H1 (cell line): ENCODE data around the gene OSM.

ENCODE experiments used
- BRCA1 ChIP-seq: IDR thresholded peaks from 2 replicates; pipeline ENCODE4 v1.6.1; 2012; ENCODE audit warnings: low read depth, low read length, improper control_type of control experiment
- EGR1 ChIP-seq: IDR thresholded peaks from 2 replicates; pipeline ENCODE4 v1.6.1; 2011; ENCODE audit warnings: low read depth, low read length, borderline replicate concordance
- EZH2 ChIP-seq: fragments of 200-600 bp; sonication (generic); IDR thresholded peaks from 2 replicates; pipeline ENCODE4 v1.7.1; 2012; ENCODE audit warnings: low read depth, mild to moderate bottlenecking, moderate library complexity, low read length, inconsistent platforms; ENCODE audit not compliant: severe bottlenecking
- GABPA ChIP-seq: IDR thresholded peaks from 2 replicates; pipeline ENCODE4 v1.6.1; 2011; ENCODE audit warnings: mild to moderate bottlenecking, low read length, moderate library complexity, borderline replicate concordance; ENCODE audit not compliant: insufficient read depth
- NRF1 ChIP-seq: IDR thresholded peaks from 2 replicates; pipeline ENCODE4 v1.6.1; 2011; ENCODE audit warnings: mild to moderate bottlenecking, low read depth, low read length, improper control_type of control experiment
- POLR2A ChIP-seq, 2 experiments: IDR thresholded peaks; 1 replicate in 1 of 2; 2 replicates in 1 of 2; pipeline ENCODE4 v1.6.1; 2011; ENCODE audit warnings: low read depth in 2 of 2, low read length in 2 of 2, mild to moderate bottlenecking in 2 of 2; ENCODE audit errors: control extremely low read depth in 1 of 2
- POLR2AphosphoS5 ChIP-seq: IDR thresholded peaks from 2 replicates; pipeline ENCODE4 v1.6.1; 2011; ENCODE audit warnings: low read depth, low read length
- RBBP5 ChIP-seq: IDR thresholded peaks from 2 replicates; pipeline ENCODE4 v1.7.1; 2012; ENCODE audit warnings: low read depth, mild to moderate bottlenecking, inconsistent platforms, low read length, moderate library complexity, borderline replicate concordance
- RNF2 ChIP-seq: fragments of 200-900, 300-1000 bp; sonication (generic); IDR thresholded peaks from 2 replicates; pipeline ENCODE4 v1.7.1; 2016; ENCODE audit warnings: borderline replicate concordance, low read depth, mild to moderate bottlenecking, antibody characterized with exemption, low read length; ENCODE audit not compliant: poor library complexity, severe bottlenecking; ENCODE audit errors: missing control alignments
- YY1 ChIP-seq: IDR thresholded peaks from 2 replicates; pipeline ENCODE4 v1.6.1; 2011; ENCODE audit warnings: low read depth, mild to moderate bottlenecking, low read length
- TF ChIP-seq, protein P1 (sequence below), 3 experiments: IDR thresholded peaks; 1 replicate in 2 of 3; 2 replicates in 1 of 3; pipeline versions ENCODE4 v1.5.1 to v1.6.1; 2011; ENCODE audit warnings: low read length in 3 of 3, mild to moderate bottlenecking in 3 of 3, inconsistent platforms in 2 of 3, low read depth in 1 of 3, moderate library complexity in 1 of 3; ENCODE audit not compliant: insufficient read depth in 1 of 3; ENCODE audit errors: control extremely low read depth in 1 of 3
- TF ChIP-seq, protein P2 (sequence below): IDR thresholded peaks from 2 replicates; pipeline ENCODE4 v1.6.1; 2012; ENCODE audit warnings: inconsistent platforms

DNA sequence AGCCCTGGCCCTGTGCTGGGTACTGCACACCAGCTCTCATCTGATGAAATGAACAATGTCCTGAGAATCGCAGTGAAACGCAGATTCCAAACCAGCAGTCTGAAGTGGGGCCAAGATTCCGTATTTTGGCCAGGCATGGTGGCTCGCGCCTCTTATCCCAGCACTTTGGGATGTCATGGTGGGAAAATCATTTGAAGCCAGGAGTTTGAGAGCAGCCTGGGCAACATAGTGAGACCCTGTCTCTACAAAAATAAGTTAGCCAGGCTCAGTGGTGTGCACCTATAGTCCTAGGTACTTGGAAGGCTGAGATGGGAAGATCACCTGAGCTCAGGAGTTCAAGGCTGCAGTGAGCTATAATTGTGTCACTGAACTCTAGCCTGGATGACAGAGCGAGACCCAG, 33.1 kb downstream of the OSM start:
- TF ChIP-seq, protein P1, sequence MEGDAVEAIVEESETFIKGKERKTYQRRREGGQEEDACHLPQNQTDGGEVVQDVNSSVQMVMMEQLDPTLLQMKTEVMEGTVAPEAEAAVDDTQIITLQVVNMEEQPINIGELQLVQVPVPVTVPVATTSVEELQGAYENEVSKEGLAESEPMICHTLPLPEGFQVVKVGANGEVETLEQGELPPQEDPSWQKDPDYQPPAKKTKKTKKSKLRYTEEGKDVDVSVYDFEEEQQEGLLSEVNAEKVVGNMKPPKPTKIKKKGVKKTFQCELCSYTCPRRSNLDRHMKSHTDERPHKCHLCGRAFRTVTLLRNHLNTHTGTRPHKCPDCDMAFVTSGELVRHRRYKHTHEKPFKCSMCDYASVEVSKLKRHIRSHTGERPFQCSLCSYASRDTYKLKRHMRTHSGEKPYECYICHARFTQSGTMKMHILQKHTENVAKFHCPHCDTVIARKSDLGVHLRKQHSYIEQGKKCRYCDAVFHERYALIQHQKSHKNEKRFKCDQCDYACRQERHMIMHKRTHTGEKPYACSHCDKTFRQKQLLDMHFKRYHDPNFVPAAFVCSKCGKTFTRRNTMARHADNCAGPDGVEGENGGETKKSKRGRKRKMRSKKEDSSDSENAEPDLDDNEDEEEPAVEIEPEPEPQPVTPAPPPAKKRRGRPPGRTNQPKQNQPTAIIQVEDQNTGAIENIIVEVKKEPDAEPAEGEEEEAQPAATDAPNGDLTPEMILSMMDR (IDR thresholded peaks at IDR 0.05; ENCODE audit: control extremely low read depth in 1 of 3, insufficient read depth in 1 of 3, low read depth in 1 of 3, low read length in 3 of 3): no peak
- no peak for TF ChIP-seq GABPA
- TF ChIP-seq NRF1: no peak
- no peak for TF ChIP-seq EZH2
- no peak for TF ChIP-seq RBBP5
- TF ChIP-seq, protein P2, sequence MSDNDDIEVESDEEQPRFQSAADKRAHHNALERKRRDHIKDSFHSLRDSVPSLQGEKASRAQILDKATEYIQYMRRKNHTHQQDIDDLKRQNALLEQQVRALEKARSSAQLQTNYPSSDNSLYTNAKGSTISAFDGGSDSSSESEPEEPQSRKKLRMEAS: no peak
- TF ChIP-seq YY1: no peak
- TF ChIP-seq POLR2AphosphoS5: no peak
- no peak for TF ChIP-seq EGR1
- TF ChIP-seq RNF2: no peak
- TF ChIP-seq POLR2A (IDR thresholded peaks at IDR 0.05; ENCODE audit: control extremely low read depth in 1 of 2, low read depth in 2 of 2, low read length in 2 of 2): no peak
- no peak for TF ChIP-seq BRCA1
